Adrenal gland (tissue), 12 donors: ENCODE results near the gene SLC2A2. TPM values are rescaled to one million over a fixed set of nuclear protein-coding genes. Genes with fewer than 3 reads are reported as not detected.

Experiments
- DNase-seq, 7 donors: peaks; one replicate each; pipeline ENCODE4 v3.0.0-alpha.2; 2019 to 2020
- H3K27ac ChIP-seq, 5 donors: fragments of 200-600 bp; sonication (generic) in 4 of 5; 1 replicate in 3 of 5; 2 replicates in 2 of 5; pipeline versions ENCODE4 v1.5.1 to v1.8.0; 2016 to 2020; ENCODE audit warnings: mild to moderate bottlenecking in 1 of 5
- H3K27me3 ChIP-seq: fragments of 200-600 bp; 2 replicates; pipeline ENCODE4 v1.8.0; 2021
- H3K36me3 ChIP-seq, 2 donors: fragments of 200-600 bp; replicated peaks in 1 of 2; 1 replicate in 1 of 2; 2 replicates in 1 of 2; pipeline versions ENCODE4 v1.5.1 to v1.8.0; 2018 to 2022
- H3K4me1 ChIP-seq, 2 donors: fragments of 200-600 bp; replicated peaks in 1 of 2; 1 replicate in 1 of 2; 2 replicates in 1 of 2; pipeline versions ENCODE4 v1.5.1 to v1.8.0; 2018 to 2021
- H3K4me3 ChIP-seq, 4 donors: fragments of 200-600 bp; sonication (generic) in 3 of 4; one replicate each; pipeline ENCODE4 v1.5.1; 2016 to 2018
- H3K9me3 ChIP-seq, 3 donors: fragments of 200-600 bp; sonication (generic) in 1 of 3; replicated peaks in 1 of 3; 1 replicate in 2 of 3; 2 replicates in 1 of 3; pipeline versions ENCODE4 v1.5.1 to v1.8.0; 2016 to 2021
- POLR2A ChIP-seq, 2 donors: fragments of 450-650 bp; IDR thresholded peaks; one replicate each; pipeline ENCODE4 v1.6.1; 2017; ENCODE audit warnings: antibody characterized with exemption in 2 of 2, mild to moderate bottlenecking in 2 of 2, moderate library complexity in 1 of 2
- WGBS, 4 donors: extraction: QIAGEN DNeasy Blood & Tissue Kit in 2 of 4; methylation state at CpG; one replicate each; pipeline versions ENCODE4 v1.1.5 to v1.1.7; 2013 to 2017; 5-methylcytosine and 5-hydroxymethylcytosine counted together
- intact Hi-C, 2 donors: fragments of 100-400 bp; cut with DNase I; formaldehyde crosslinking; loops; one replicate each; pipeline versions ENCODE4 v1.14.1 to v1.15.0; 2022 to 2023
- polyA plus RNA-seq, 3 donors: library from polyadenylated mRNA; stranded (reverse); fragments of 200-250 nt in 2 of 3; fragments of 350-450 nt in 1 of 3; fragmentation: Illumina TruSeq in 1 of 3; extraction: RNeasy Lipid Tissue Mini Kit (QIAGEN cat#74804) in 1 of 3; gene quantifications; one replicate each; pipeline ENCODE4 v1.2.3, GENCODE V29; 2013 to 2014
- total RNA-seq, 9 donors: library from RNA; depleted of rRNA in 4 of 9; stranded (reverse); fragments of >200 nt in 4 of 9; fragments of 120-200 nt in 1 of 9; fragmentation: NEBNext Ultra II Directional in 1 of 9; extraction: Animal tissue kit (Norgen Biotek cat#: 25700) in 1 of 9; gene quantifications; one replicate each; pipeline versions ENCODE4 v1.1.0 to v1.2.4, GENCODE V29; 2013 to 2023
- TF ChIP-seq, protein P1 (sequence below), 6 experiments: fragments of 450-650 bp in 4 of 6; fragments of 200-600 bp in 2 of 6; sonication (generic) in 1 of 6; IDR thresholded peaks; 1 replicate in 5 of 6; 2 replicates in 1 of 6; pipeline versions ENCODE4 v1.5.1 to v1.8.0; 2016 to 2021; ENCODE audit warnings: antibody characterized with exemption in 6 of 6, mild to moderate bottlenecking in 2 of 6, moderate library complexity in 1 of 6
- donor health status: healthy with polysubstance abuse.
- donor health status: Bipolar disorder and iron deficiency.
- donor health status: DM: yes; HTN: yes; CAD: no.
- donor health status: DM: no; HTN: no; CAD: no.
- donor health status: DM: no; HTN: no; CAD: no.
- donor health status: DM: yes; HTN: yes; CAD: no.

Gene SLC2A2
- total and polyA plus RNA-seq, 12 donors: 0.22 TPM; not detected in 11

DNA sequence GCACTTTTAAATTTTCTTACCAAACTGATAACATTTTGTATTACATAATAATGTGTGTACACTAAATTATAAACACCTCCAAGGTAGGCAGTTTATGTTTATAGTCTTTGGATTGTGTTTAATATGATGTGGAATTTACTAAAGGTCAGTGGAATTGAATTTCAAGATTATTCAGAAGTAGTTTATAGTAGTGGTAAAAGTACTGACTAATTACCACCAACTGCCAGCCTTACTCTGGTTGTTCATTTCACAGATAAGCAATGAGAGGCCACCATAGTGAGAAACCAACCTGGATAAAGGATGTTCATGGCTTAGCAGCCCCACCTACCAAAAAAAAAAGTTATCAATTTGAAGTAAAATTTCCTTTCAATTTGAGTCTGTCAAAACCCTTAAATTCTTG lies 64.1 kb downstream of the SLC2A2 start:
- no peak for TF ChIP-seq POLR2A (IDR thresholded peaks at IDR 0.05)
- TF ChIP-seq, protein P1, sequence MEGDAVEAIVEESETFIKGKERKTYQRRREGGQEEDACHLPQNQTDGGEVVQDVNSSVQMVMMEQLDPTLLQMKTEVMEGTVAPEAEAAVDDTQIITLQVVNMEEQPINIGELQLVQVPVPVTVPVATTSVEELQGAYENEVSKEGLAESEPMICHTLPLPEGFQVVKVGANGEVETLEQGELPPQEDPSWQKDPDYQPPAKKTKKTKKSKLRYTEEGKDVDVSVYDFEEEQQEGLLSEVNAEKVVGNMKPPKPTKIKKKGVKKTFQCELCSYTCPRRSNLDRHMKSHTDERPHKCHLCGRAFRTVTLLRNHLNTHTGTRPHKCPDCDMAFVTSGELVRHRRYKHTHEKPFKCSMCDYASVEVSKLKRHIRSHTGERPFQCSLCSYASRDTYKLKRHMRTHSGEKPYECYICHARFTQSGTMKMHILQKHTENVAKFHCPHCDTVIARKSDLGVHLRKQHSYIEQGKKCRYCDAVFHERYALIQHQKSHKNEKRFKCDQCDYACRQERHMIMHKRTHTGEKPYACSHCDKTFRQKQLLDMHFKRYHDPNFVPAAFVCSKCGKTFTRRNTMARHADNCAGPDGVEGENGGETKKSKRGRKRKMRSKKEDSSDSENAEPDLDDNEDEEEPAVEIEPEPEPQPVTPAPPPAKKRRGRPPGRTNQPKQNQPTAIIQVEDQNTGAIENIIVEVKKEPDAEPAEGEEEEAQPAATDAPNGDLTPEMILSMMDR (IDR thresholded peaks at IDR 0.05): no peak
- H3K9me3 ChIP-seq: no peaks in the 10 kb centered on the region
- no peak for DNase-seq
- H3K36me3 ChIP-seq: no peaks in the 10 kb centered on the region
- intact Hi-C loops: loop anchor here (5.0 to 10.0 kb wide), 2 partner anchors 600 to 602 kb away; no protein-coding TSS in a partner anchor
- H3K27ac ChIP-seq: no peak overlapping the region
- no peak overlapping the region for H3K4me3 ChIP-seq
- no peaks in the 10 kb centered on the region for H3K4me1 ChIP-seq
- no peaks in the 10 kb centered on the region for H3K27me3 ChIP-seq

GRCh38 chr3:170961616-170962400 lies 64.7 kb downstream of the SLC2A2 start:
- Histone ChIP-seq H3K27me3 (no peaks in the 10 kb centered on the region), H3K27ac (no peak overlapping the region), H3K4me1 (no peaks in the 10 kb centered on the region), H3K4me3 (no peak overlapping the region), H3K9me3 (no peaks in the 10 kb centered on the region), H3K36me3 (no peaks in the 10 kb centered on the region)
- TF ChIP-seq, protein P1 (IDR thresholded peaks at IDR 0.05): peak; percentile 33 to 79 (median 66)
- TF ChIP-seq POLR2A (IDR thresholded peaks at IDR 0.05): no peak
- intact Hi-C loops: loop anchor here (5.0 to 10.0 kb wide), 2 partner anchors 600 to 603 kb away; no protein-coding TSS in a partner anchor
- WGBS, 4 donors: 34 to 42% (median 39%) methylated on average over 4 of the region's 4 CpGs
- DNase-seq: peak in 2 of 7 donors; percentile 24 to 25

- Histone ChIP-seq H3K4me1 (no peaks in the 10 kb centered on the region), H3K27me3 (no peaks in the 10 kb centered on the region), H3K4me3 (no peak overlapping the region), H3K27ac (no peak overlapping the region), H3K9me3 (no peaks in the 10 kb centered on the region), H3K36me3 (no peaks in the 10 kb centered on the region)
- intact Hi-C loops: no loop called here
- whole genome bisulfite sequencing, 4 donors: 82 to 93% (median 90%) methylated on average over 1 of the region's 1 CpG
- no peak for TF ChIP-seq POLR2A (IDR thresholded peaks at IDR 0.05)
- TF ChIP-seq, protein P1 (IDR thresholded peaks at IDR 0.05): no peak
- no peak for DNase-seq
Observed at GRCh38 chr3:170959457-170959856, 67.1 kb downstream of the SLC2A2 start.

DNA sequence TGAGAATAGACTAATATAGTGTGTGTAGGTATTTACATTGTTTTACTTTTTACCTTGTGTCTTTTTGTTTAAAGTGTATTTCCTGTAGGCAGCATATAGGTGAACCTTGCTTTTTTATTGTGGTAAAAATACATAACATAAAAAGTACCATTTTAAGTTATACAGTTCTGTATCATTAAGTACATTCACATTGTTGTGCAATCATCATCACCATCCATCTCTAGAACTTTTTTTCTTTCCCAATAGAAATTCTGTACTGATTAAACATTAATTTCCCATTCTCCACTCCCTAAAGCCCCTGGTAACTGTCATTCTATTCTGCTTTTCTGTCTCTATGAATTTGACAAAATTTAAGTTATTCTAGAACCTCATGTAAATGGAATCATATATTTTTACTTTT lies 69.9 kb downstream of the SLC2A2 start:
- TF ChIP-seq, protein P1 (IDR thresholded peaks at IDR 0.05): no peak
- TF ChIP-seq POLR2A (IDR thresholded peaks at IDR 0.05): no peak
- no peaks in the 10 kb centered on the region for H3K36me3 ChIP-seq
- intact Hi-C loops: no loop called here
- H3K27ac ChIP-seq: no peak overlapping the region
- H3K4me3 ChIP-seq: no peak overlapping the region
- H3K27me3 ChIP-seq: no peaks in the 10 kb centered on the region
- H3K4me1 ChIP-seq: no peaks in the 10 kb centered on the region
- no peaks in the 10 kb centered on the region for H3K9me3 ChIP-seq
- DNase-seq: no peak
